ENCODE data around the gene RRAS2. TPM values are rescaled to one million over a fixed set of nuclear protein-coding genes. Genes with fewer than 3 reads are reported as not detected.

Gene RRAS2
- total and polyA plus RNA-seq, 2 of the 4 experiments (the other 2 are of a cell fraction): 85.5 to 106 TPM

DNA sequence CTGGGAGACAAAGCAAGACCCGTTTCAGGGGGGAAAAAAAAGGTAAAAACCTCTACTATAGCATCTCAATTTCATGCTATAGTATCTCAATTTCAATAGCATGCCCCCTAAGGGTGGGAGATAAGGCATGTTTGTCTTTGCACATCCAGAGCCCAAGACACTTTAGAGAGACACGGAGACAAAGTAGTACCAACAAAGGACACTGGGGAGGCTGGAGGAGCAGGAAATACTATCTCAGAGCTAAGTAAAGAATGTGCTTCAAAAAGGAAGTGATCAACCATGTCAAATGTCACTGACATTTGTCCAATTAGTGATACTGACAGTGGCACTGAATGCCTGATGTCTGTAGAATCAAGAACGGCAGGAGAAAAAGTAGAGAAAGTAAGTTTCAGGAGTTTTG is 68.6 kb downstream of the RRAS2 start:
- intact Hi-C loops (cut with micrococcal nuclease): no loop called here
- no peak overlapping the region for H4K91ac ChIP-seq (ENCODE audit: insufficient read depth, low read depth, low read length)
- no peak overlapping the region for H2AK9ac ChIP-seq (replicated peaks; ENCODE audit: low read depth, low read length, poor library complexity)
- DNase-seq: no peak
- dilution Hi-C loops (cut with HindIII; ENCODE audit: low sequenced_read_pairs, unreplicated experiment): no loop called here
- H3K79me1 ChIP-seq (ENCODE audit: low read depth in 1 of 2, low read length in 2 of 2): peaks cover 7 to 42% of the 10 kb centered on the region in 2 experiments; a peak in 3 of 4 replicates
- no peak overlapping the region for H3K9ac ChIP-seq (ENCODE audit: low read depth, low read length)
- no CpG with 5 or more reads among the region's 3 CpGs for WGBS, 2 experiments (ENCODE audit: extremely low coverage in 2 of 2, insufficient read length in 1 of 2)
- in situ Hi-C loops (cut with MboI; ENCODE audit: low sequenced_read_pairs): no loop called here
- no peak overlapping the region for H3K23ac ChIP-seq (ENCODE audit: low read depth, low read length)
- H2AFZ ChIP-seq (replicated peaks; ENCODE audit: low read length, poor library complexity): no peak overlapping the region
- no TSS peak for BruUV-seq (replicated peaks)
- no peak overlapping the region for H2BK5ac ChIP-seq (ENCODE audit: low read depth, low read length, poor library complexity, severe bottlenecking)
- H3K36me3 ChIP-seq (ENCODE audit: control insufficient read depth, insufficient read depth, low read length): peaks cover 13% of the 10 kb centered on the region
- ATAC-seq (ENCODE audit: low read depth): no peak
- H3K27me3 ChIP-seq (ENCODE audit: control insufficient read depth, insufficient read depth, low read length): no peaks in the 10 kb centered on the region
- H3K14ac ChIP-seq (replicated peaks; ENCODE audit: low read depth, low read length): no peak overlapping the region
- no peak overlapping the region for H3K18ac ChIP-seq (ENCODE audit: low read depth, low read length)
- TF ChIP-seq RAD21 (IDR thresholded peaks at IDR 0.05; ENCODE audit: low read length): no peak
- TF ChIP-seq CEBPB (IDR thresholded peaks at IDR 0.05; ENCODE audit: low read depth, low read length): no peak
- no peak for TF ChIP-seq MXI1 (IDR thresholded peaks at IDR 0.05; ENCODE audit: borderline replicate concordance, low read depth, low read length)
- TF ChIP-seq RCOR1 (IDR thresholded peaks at IDR 0.05; ENCODE audit: insufficient replicate concordance, low read length): no peak
- no peak for TF ChIP-seq RFX5 (IDR thresholded peaks at IDR 0.05; ENCODE audit: low read depth, low read length)
- TF ChIP-seq SMC3 (IDR thresholded peaks at IDR 0.05; ENCODE audit: low read depth, low read length): no peak
- no peak for TF ChIP-seq FOS (IDR thresholded peaks at IDR 0.05; ENCODE audit: low read depth, low read length)
- TF ChIP-seq BHLHE40 (IDR thresholded peaks at IDR 0.05; ENCODE audit: low read depth, low read length): no peak
- no peak overlapping the region for H3K27ac ChIP-seq (ENCODE audit: insufficient read depth, low read length)
- ChIA-PET POLR2A (ENCODE audit: unreplicated experiment) (no interaction called here), CTCF (interaction anchor here (2.1 kb wide), 1 partner anchor 10 kb away, joined by 8 read pairs; no protein-coding TSS in a partner anchor)
- H2BK120ac ChIP-seq (ENCODE audit: low read depth, low read length): no peak overlapping the region
- H2BK20ac ChIP-seq (ENCODE audit: low read depth, low read length): no peak overlapping the region
- peaks cover 2% of the 10 kb centered on the region; the same call in 1 of the 2 replicates for H3K9me3 ChIP-seq (ENCODE audit: control insufficient read depth, insufficient read depth, low read length)
- H4K8ac ChIP-seq (ENCODE audit: low read depth in 2 of 2, low read length in 2 of 2): no peak overlapping the region
- H3K4me3 ChIP-seq (ENCODE audit: insufficient read depth, low read depth, low read length): no peak overlapping the region
- peaks cover 3% of the 10 kb centered on the region; the same call in 1 of the 2 replicates for H3K9me1 ChIP-seq (ENCODE audit: insufficient read depth, low read length)
- H2AK5ac ChIP-seq (ENCODE audit: low read depth, low read length): no peak overlapping the region
- H3K56ac ChIP-seq (ENCODE audit: extremely low read depth, insufficient read depth, low read length): no peak overlapping the region
- peaks cover 5% of the 10 kb centered on the region for H3K4me1 ChIP-seq (ENCODE audit: control insufficient read depth, insufficient read depth, low read length)
- H3K4me2 ChIP-seq (ENCODE audit: low read depth, low read length): no peak overlapping the region
- peaks cover 3% of the 10 kb centered on the region for H4K20me1 ChIP-seq (ENCODE audit: insufficient read depth, low read length)
- H3K4ac ChIP-seq (ENCODE audit: low read depth, low read length): no peak overlapping the region
- H2BK15ac ChIP-seq (ENCODE audit: low read depth, low read length): no peak overlapping the region
- H4K5ac ChIP-seq (ENCODE audit: low read depth, low read length): no peak overlapping the region
